Subcutaneous abdominal adipose tissue (tissue), 5 donors: ENCODE results near the gene BRMS1L.
"Not testable (repeated sequence)": the region's sequence is repeated elsewhere in the genome, so short reads cannot be mapped to it uniquely, and the experiment has no call there.

Experiments used
- H3K27ac ChIP-seq: one replicate; pipeline ENCODE4 v1.7.0; 2013; ENCODE audit warnings: low read depth, mild to moderate bottlenecking, inconsistent platforms, low read length, moderate library complexity
- H3K27me3 ChIP-seq, 5 donors: one replicate each; pipeline ENCODE4 v1.7.0; 2013; ENCODE audit warnings: low read length in 5 of 5, inconsistent platforms in 1 of 5; ENCODE audit not compliant: control insufficient read depth in 5 of 5, insufficient read depth in 4 of 5
- H3K36me3 ChIP-seq, 5 donors: one replicate each; pipeline ENCODE4 v1.7.0; 2013; ENCODE audit warnings: low read length in 5 of 5; ENCODE audit not compliant: control insufficient read depth in 5 of 5, insufficient read depth in 5 of 5
- H3K4me1 ChIP-seq, 5 donors: one replicate each; pipeline ENCODE4 v1.7.0; 2013; ENCODE audit warnings: low read length in 5 of 5, mild to moderate bottlenecking in 3 of 5, moderate library complexity in 1 of 5; ENCODE audit not compliant: control insufficient read depth in 5 of 5, insufficient read depth in 5 of 5
- H3K4me3 ChIP-seq, 5 donors: one replicate each; pipeline ENCODE4 v1.7.0; 2013; ENCODE audit warnings: low read length in 5 of 5, low read depth in 1 of 5
- H3K9ac ChIP-seq, 5 donors: one replicate each; pipeline ENCODE4 v1.7.0; 2013; ENCODE audit warnings: low read length in 5 of 5, mild to moderate bottlenecking in 4 of 5, moderate library complexity in 3 of 5
- H3K9me3 ChIP-seq, 5 donors: one replicate each; pipeline ENCODE4 v1.7.0; 2013; ENCODE audit warnings: low read length in 5 of 5; ENCODE audit not compliant: control insufficient read depth in 5 of 5
- donor health status: healthy.
- donor health status: healthy.
- donor health status: healthy.
- donor health status: healthy.
- donor health status: healthy.

Gene BRMS1L, protein sequence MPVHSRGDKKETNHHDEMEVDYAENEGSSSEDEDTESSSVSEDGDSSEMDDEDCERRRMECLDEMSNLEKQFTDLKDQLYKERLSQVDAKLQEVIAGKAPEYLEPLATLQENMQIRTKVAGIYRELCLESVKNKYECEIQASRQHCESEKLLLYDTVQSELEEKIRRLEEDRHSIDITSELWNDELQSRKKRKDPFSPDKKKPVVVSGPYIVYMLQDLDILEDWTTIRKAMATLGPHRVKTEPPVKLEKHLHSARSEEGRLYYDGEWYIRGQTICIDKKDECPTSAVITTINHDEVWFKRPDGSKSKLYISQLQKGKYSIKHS

DNA sequence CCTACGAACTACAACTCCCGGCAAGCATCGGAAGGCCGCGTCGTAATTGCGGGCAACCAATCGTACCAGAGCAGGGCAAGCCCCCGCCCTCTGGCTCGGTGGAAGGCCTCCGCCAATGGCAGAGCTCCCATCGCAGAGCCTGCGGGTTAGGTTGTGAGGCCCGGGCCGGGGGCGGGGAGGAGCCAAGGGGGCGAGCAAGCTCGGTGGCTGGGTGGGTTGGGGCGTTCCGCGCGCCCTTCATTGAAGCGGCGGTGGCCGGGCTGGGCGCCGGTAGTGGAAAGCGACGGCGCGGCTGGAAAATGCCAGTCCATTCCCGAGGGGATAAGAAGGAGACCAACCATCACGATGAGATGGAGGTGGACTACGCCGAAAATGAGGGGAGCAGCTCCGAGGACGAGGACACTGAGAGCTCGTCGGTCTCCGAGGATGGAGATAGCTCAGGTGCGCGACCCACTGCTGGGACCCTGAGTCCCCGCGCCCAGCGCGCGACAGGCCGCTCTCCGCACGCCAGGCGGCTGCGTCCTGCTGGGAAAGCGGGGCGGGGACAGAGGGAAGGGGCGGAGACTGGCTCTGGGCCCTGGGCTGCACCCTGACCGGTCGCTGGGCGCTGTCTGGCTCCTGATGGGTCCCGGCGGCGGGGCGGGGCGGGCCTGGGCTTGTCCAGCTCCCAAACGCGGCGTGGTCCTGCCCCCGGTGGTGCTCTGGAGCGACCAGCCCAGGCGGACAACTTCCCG lies at the start of gene BRMS1L:
Gene BRMS1L (plus strand): TSS at position 121 of the 734 bp plus-strand sequence. CDS start 179 bp downstream, at position 300.
- Histone ChIP-seq H3K9ac (peak within 1 kb of the TSS; percentile 73 to 94 (median 93)), H3K4me1 (peaks cover 0 to 21% (median 11%) of the 10 kb centered on the region in 5 donors), H3K27ac (peak within 1 kb of the TSS; percentile 94), H3K4me3 (peak within 1 kb of the TSS; percentile 87 to 99 (median 98)), H3K36me3 (no peaks in the 10 kb centered on the region), H3K9me3 (no peaks in the 10 kb centered on the region), H3K27me3 (no peaks in the 10 kb centered on the region)

DNA sequence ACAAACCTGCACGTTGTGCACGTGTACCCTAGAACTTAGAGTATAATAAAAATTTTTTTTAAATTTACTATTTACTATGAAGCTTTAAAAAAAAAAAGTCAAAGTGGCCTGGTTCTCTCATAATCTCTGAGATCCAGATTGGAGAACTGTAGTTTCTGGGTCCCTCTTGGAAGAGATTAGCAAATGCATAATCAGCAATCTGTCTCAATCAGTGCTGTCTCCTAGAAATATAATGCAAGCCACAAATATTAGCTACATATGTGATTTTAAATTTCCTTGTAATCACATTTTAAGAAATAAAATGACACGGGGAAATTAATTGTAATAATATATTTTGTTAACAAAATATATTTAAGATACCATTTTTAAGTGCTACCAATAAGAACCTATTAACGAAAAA lies 49.3 kb upstream of the BRMS1L start:
- Histone ChIP-seq H3K27ac (no peak overlapping the region), H3K4me3 (no peak overlapping the region), H3K9ac (no peak overlapping the region), H3K27me3 (no peaks in the 10 kb centered on the region), H3K9me3 (peaks cover 0 to 10% (median 0%) of the 10 kb centered on the region in 5 donors), H3K36me3 (peaks cover 0 to 3% (median 0%) of the 10 kb centered on the region in 5 donors), H3K4me1 (no peaks in the 10 kb centered on the region)

DNA sequence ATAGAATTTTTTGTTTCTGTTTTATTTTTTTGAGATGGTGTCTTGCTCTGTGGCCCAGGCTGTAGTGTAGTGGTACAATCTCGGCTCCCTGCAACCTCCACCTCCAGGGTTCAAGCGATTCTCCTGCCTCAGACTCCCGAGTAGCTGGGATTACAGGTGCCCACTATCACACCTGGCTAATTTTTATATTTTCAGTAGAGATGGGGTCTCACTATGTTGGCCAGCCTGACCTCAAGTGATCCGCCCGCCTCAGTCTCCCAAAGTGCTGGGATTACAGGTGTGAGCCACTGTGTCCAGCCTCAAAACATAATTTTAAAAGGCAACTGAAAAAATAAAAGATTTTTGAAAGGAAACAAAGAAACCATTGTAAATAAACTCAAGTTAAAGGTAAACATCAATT lies 48.6 kb upstream of the BRMS1L start:
- H3K27ac ChIP-seq, H3K4me1 ChIP-seq, H3K36me3 ChIP-seq, H3K4me3 ChIP-seq, H3K27me3 ChIP-seq, H3K9ac ChIP-seq: not testable (repeated sequence)
- peaks cover 0 to 11% (median 0%) of the 10 kb centered on the region in 5 donors for H3K9me3 ChIP-seq

DNA sequence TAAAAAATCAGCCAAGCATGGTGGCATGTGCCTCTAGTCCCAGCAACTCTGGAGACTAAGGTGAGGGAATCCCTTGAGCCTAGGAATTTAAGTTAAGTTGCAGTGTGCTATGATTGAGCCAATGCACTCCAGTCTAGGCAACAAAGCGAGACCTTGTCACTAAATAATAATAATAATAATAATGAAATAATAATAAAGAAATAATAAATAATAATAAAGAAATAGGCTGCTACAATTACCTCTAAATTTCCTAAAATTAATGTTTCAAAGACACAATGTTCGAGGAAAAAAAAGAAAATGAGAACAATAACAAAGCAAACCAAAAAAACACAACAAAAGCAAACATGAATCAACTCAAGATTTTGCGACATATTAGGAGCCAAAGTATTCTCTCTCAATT lies 46.8 kb upstream of the BRMS1L start:
- Histone ChIP-seq H3K4me3 (no peak overlapping the region), H3K27me3 (no peaks in the 10 kb centered on the region), H3K36me3 (peaks cover 0 to 3% (median 0%) of the 10 kb centered on the region in 5 donors), H3K4me1 (no peaks in the 10 kb centered on the region), H3K9ac (no peak overlapping the region), H3K27ac (no peak overlapping the region), H3K9me3 (peaks cover 0 to 11% (median 0%) of the 10 kb centered on the region in 5 donors)

DNA sequence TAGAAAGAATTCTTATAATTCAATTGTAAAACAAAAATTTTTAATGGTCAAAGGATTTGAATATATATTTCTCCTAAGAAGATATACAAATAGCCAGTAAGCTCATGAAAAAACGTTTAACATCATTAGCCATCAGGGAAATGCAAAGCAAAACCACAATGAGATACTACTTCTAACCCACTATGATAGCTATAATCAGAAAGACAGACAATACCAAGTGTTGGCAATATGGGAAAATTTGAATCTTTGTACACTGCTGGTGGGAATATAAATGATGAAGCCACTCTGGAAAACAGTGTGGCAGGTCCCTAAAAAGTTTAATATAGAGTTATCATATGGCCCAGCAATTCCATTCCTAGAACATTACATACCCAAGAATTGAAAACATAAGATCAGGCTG lies 42.4 kb upstream of the BRMS1L start:
- no peak overlapping the region for H3K27ac ChIP-seq
- H3K27me3 ChIP-seq = no peaks in the 10 kb centered on the region
- H3K4me1 ChIP-seq = no peaks in the 10 kb centered on the region
- no peak overlapping the region for H3K4me3 ChIP-seq
- no peak overlapping the region for H3K9ac ChIP-seq
- peaks cover 0 to 11% (median 0%) of the 10 kb centered on the region in 5 donors for H3K9me3 ChIP-seq
- no peaks in the 10 kb centered on the region for H3K36me3 ChIP-seq

DNA sequence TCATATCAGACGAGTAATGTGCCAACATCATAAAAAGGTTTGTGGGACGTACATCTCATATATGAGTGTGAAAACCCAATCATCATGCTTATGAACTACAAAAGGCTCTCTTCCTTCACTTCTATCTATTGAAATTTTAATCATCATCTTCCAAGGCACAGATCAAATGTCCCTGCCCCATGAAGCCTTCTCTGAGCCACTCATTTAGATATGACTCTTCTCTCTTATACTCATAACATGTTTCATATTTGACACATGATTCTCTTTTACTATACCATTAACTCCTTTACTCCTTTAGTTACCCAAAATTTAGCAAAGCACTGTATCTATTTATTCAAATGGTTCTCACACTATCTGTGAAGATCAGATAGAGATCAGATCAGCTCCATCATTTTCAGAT lies 39.3 kb upstream of the BRMS1L start:
- no peak overlapping the region for H3K9ac ChIP-seq
- H3K9me3 ChIP-seq = peaks cover 0 to under 1% (median 0%) of the 10 kb centered on the region in 5 donors
- no peak overlapping the region for H3K27ac ChIP-seq
- no peaks in the 10 kb centered on the region for H3K4me1 ChIP-seq
- H3K27me3 ChIP-seq = no peaks in the 10 kb centered on the region
- no peak overlapping the region for H3K4me3 ChIP-seq
- no peaks in the 10 kb centered on the region for H3K36me3 ChIP-seq

DNA sequence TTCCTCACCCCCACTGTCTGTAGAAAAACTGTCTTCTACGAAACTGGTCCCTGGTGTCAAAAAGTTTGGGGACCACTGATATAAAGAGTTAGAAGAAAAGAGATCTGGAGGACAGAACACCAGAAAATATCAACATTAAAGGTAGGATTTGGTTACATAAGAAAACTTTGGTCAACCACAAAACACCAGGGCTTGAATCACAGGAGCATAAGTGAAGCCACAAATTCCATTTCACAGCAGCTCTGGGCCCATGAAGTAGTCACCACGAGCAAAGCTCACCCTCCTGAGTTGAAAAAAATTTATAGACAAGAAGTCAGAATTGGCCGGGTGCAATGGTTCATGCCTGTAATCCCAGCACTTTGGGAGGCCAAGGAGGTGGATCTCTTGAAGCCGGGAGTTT lies 36.5 kb upstream of the BRMS1L start:
- no peak overlapping the region for H3K27ac ChIP-seq
- H3K4me1 ChIP-seq = no peaks in the 10 kb centered on the region
- no peak overlapping the region for H3K9ac ChIP-seq
- no peaks in the 10 kb centered on the region for H3K27me3 ChIP-seq
- H3K9me3 ChIP-seq = no peaks in the 10 kb centered on the region
- H3K36me3 ChIP-seq = no peaks in the 10 kb centered on the region
- H3K4me3 ChIP-seq = no peak overlapping the region

DNA sequence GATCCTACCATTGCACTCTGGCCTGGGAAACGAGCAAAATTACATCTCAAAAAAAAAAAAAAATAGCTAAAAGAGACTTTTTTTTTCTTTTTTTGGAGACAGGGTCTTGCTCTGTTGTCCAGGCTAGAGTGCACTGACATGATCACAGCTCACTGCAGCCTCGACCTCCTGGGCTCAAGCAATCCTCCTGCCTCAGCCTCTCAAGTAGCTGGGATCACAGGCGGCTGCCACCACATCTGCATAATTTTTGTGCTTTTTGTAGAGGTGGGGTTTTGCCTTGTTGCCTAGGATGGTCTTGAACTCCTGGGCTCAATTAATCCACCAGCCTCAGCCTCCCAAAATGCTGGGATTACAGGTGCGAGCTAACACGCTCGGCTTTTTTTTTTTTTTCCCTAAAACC lies 28.3 kb upstream of the BRMS1L start:
- Histone ChIP-seq H3K9me3 (no peaks in the 10 kb centered on the region), H3K36me3 (no peaks in the 10 kb centered on the region), H3K9ac (no peak overlapping the region)

DNA sequence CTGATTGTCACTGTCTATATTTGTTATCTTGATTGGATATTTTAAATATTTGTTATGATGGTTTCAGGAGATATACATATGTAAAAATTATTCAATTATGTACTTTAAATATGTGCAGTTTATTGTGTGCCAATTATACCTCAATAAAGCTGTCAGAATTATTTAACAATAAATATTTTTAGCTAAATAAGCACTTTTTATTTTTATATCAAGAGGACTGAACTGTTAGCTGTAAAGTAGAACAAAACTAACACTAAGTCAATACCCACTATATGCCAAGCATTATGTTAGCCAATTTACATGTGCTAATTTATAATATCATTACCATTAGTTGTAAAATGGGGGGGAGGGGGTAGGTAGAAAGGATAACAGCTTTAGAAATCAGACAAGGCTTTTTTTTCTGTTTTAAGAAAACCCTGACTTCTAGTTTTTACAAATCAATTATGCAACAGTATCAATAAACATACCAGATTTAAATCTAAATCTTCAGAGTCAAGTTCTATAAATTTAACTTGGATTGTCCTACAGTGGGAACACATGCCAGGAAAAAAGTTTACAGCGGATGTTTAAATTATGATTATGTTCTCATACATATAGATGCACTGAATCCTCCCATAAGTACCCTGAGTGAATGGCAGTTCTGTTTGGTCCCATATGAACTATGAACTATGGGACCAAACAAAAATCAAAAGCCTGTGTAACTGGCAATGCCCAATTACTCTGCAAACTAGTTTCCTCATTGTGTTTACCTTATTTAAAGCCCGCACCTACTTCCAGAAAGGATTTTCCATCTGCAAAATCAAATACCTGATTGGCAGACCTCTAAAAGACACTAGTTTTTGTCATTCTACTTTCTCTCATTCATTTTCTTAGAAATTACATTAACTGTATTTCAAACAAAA lies 19.9 kb upstream of the BRMS1L start:
- peaks cover 2 to 19% (median 15%) of the 10 kb centered on the region in 5 donors for H3K4me1 ChIP-seq

More for the DNA sequence above, 28.3 kb upstream of the BRMS1L start:
- Histone ChIP-seq H3K4me1 (peaks cover 0 to 4% (median 0%) of the 10 kb centered on the region in 5 donors), H3K4me3 (no peak overlapping the region), H3K27me3 (no peaks in the 10 kb centered on the region), H3K27ac (no peak overlapping the region)

More for the DNA sequence above, 19.9 kb upstream of the BRMS1L start:
- Histone ChIP-seq H3K9me3 (no peaks in the 10 kb centered on the region), H3K9ac (no peak overlapping the region), H3K4me3 (no peak overlapping the region), H3K27ac (no peak overlapping the region), H3K27me3 (no peaks in the 10 kb centered on the region), H3K36me3 (no peaks in the 10 kb centered on the region)
